PC-9 (cell line): ENCODE data around the gene MYO1A. TPM values are rescaled to one million over a fixed set of nuclear protein-coding genes. Genes with fewer than 3 reads are reported as not detected.
"Not testable (repeated sequence)": the region's sequence is repeated elsewhere in the genome, so short reads cannot be mapped to it uniquely, and the experiment has no call there.

ENCODE experiments used
- BruUV-seq: library from RNA; stranded (reverse); fragments of 400-500 nt; replicated peaks from 2 replicates; lab custom pipeline; 2021; lab: Mats Ljungman, UMichigan
- CTCF ChIA-PET: fragments of 300-600 bp; sonication (Branson Sonifier 250); formaldehyde crosslinking; loops from one replicate; lab custom pipeline; 2022; ENCODE audit warnings: antibody characterized with exemption; lab: Charles Lee
- POLR2A ChIA-PET: fragments of 300-600 bp; sonication (Branson Sonifier 250); formaldehyde crosslinking; loops from one replicate; lab custom pipeline; 2022; ENCODE audit warnings: antibody characterized with exemption; ENCODE audit not compliant: unreplicated experiment; lab: Charles Lee
- DNase-seq, 2 experiments: peaks; one replicate each; pipeline versions ENCODE4 v3.0.0 to v3.0.0-alpha.2; 2015 to 2022; ENCODE audit warnings: mixed read lengths in 1 of 2
- H2AFZ ChIP-seq: fragments of 200-600 bp; sonication (generic); 2 replicates; pipeline ENCODE4 v1.8.1; 2017; ENCODE audit warnings: antibody characterized with exemption
- H3F3A ChIP-seq: fragments of 200-600 bp; sonication (generic); 2 replicates; pipeline ENCODE4 v1.8.1; 2017; ENCODE audit warnings: antibody characterized with exemption, mild to moderate bottlenecking, low read depth; ENCODE audit not compliant: insufficient read depth
- H3K27ac ChIP-seq: fragments of 200-600 bp; sonication (generic); 2 replicates; pipeline ENCODE4 v1.6.1; 2016; ENCODE audit warnings: mixed run types
- H3K27me3 ChIP-seq: fragments of 200-600 bp; sonication (generic); 2 replicates; pipeline ENCODE4 v1.6.1; 2016; ENCODE audit warnings: low read depth, mixed run types; ENCODE audit not compliant: insufficient read depth
- H3K36me3 ChIP-seq: fragments of 200-600 bp; sonication (generic); 2 replicates; pipeline ENCODE4 v1.6.1; 2016; ENCODE audit warnings: low read depth, mixed run types
- H3K4me1 ChIP-seq: fragments of 200-600 bp; sonication (generic); replicated peaks from 2 replicates; pipeline ENCODE4 v1.6.1; 2016; ENCODE audit warnings: mixed run types; ENCODE audit not compliant: insufficient read depth
- H3K4me2 ChIP-seq: fragments of 200-600 bp; sonication (generic); 2 replicates; pipeline ENCODE4 v1.6.1; 2017; ENCODE audit warnings: mixed run types
- H3K4me3 ChIP-seq: fragments of 200-600 bp; sonication (generic); 2 replicates; pipeline ENCODE4 v1.6.1; 2016; ENCODE audit warnings: mixed run types
- H3K79me2 ChIP-seq: fragments of 200-600 bp; sonication (generic); 2 replicates; pipeline ENCODE4 v1.6.1; 2017; ENCODE audit warnings: low read depth, mixed run types
- H3K9me2 ChIP-seq: fragments of 200-600 bp; sonication (generic); 2 replicates; pipeline ENCODE4 v1.8.1; 2017; ENCODE audit warnings: mild to moderate bottlenecking; ENCODE audit not compliant: insufficient read depth
- H3K9me3 ChIP-seq: fragments of 200-600 bp; sonication (generic); 2 replicates; pipeline ENCODE4 v1.8.1; 2016; ENCODE audit warnings: low read depth; ENCODE audit not compliant: insufficient read depth
- H4K20me1 ChIP-seq: fragments of 200-600 bp; sonication (generic); 2 replicates; pipeline ENCODE4 v1.8.1; 2017; ENCODE audit not compliant: insufficient read depth
- CTCF ChIP-seq: fragments of 200-600 bp; sonication (generic); conservative IDR thresholded peaks from 2 replicates; pipeline ENCODE4 v1.6.1; 2017; ENCODE audit warnings: mixed run types, antibody characterized with exemption, mild to moderate bottlenecking, moderate library complexity
- EZH2 ChIP-seq: fragments of 200-600 bp; sonication (generic); IDR thresholded peaks from 2 replicates; pipeline ENCODE4 v1.8.0; 2017; ENCODE audit warnings: antibody characterized with exemption, low read depth
- intact Hi-C: fragments of 100-400 bp; cut with micrococcal nuclease; formaldehyde crosslinking; loops from one replicate; pipeline ENCODE4 v1.10.0; 2022; ENCODE audit not compliant: unreplicated experiment
- total RNA-seq: library from RNA; stranded (reverse); gene quantifications from 2 replicates; pipeline ENCODE4 v1.2.3, GENCODE V29; 2021

The MYO1A gene
- total RNA-seq, 1 experiment from 2014 or later: not detected

DNA sequence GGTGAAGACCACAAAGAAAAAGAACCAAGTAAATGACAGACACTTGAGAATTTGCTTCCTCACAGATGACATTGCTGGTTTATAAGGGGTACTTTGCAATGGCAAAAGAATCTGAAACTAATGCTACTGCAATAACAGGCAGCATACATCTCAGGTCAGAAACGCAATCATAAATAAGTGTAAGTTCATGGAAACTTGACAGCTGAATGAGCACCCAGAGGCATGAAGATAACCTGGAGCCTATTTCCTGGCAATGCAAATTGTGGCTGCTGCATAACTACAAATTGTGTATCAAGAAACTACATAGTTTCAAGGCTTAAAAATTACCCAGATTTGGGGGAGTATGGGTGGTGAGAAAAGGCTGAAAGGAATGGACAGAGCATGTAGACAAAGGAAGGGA lies 8.5 kb upstream of the MYO1A start:
- no peaks in the 10 kb centered on the region for H3K9me2 ChIP-seq
- H3K4me2 ChIP-seq: no peak overlapping the region
- ChIA-PET POLR2A (no interaction called here), CTCF (no interaction called here)
- H3K4me1 ChIP-seq: no peaks in the 10 kb centered on the region
- BruUV-seq: no TSS peak
- no peak for DNase-seq
- H3K27ac ChIP-seq: no peak overlapping the region
- TF ChIP-seq EZH2 (no peak), CTCF (no peak)
- no peaks in the 10 kb centered on the region for H3K9me3 ChIP-seq
- no peak overlapping the region for H3K4me3 ChIP-seq
- intact Hi-C loops: no loop called here
- no peaks in the 10 kb centered on the region for H3F3A ChIP-seq
- no peaks in the 10 kb centered on the region for H3K79me2 ChIP-seq
- H3K36me3 ChIP-seq: peaks cover 6% of the 10 kb centered on the region; the same call in 1 of the 2 replicates
- no peaks in the 10 kb centered on the region for H3K27me3 ChIP-seq
- H2AFZ ChIP-seq: no peak overlapping the region
- H4K20me1 ChIP-seq: no peaks in the 10 kb centered on the region; the same call in 1 of the 2 replicates

- Histone ChIP-seq H3K79me2 (no peaks in the 10 kb centered on the region), H4K20me1 (no peaks in the 10 kb centered on the region), H3K36me3 (peaks cover 6% of the 10 kb centered on the region; the same call in 1 of the 2 replicates), H3K9me3 (no peaks in the 10 kb centered on the region), H3K4me3 (no peak overlapping the region), H3K4me2 (no peak overlapping the region), H3K9me2 (no peaks in the 10 kb centered on the region), H2AFZ (no peak overlapping the region), H3K27me3 (no peaks in the 10 kb centered on the region), H3K27ac (no peak overlapping the region), H3K4me1 (no peaks in the 10 kb centered on the region), H3F3A (no peaks in the 10 kb centered on the region)
- intact Hi-C loops: no loop called here
- TF ChIP-seq CTCF (no peak), EZH2 (no peak)
- ChIA-PET CTCF (interaction anchor here (0.5 to 0.7 kb wide), 3 partner anchors 12 to 238 kb away, joined by 3 read pairs; no protein-coding TSS in a partner anchor), POLR2A (no interaction called here)
- DNase-seq: no peak
- no TSS peak for BruUV-seq
Measured at GRCh38 chr12:57057067-57057751, 7.3 kb upstream of the MYO1A start.

- POLR2A ChIA-PET: no interaction called here
- CTCF ChIA-PET: no interaction called here
Measured at GRCh38 chr12:57055824-57056223, 5.9 kb upstream of the MYO1A start.

GRCh38 chr12:57053901-57054300 lies 4.0 kb upstream of the MYO1A start:
- H4K20me1 ChIP-seq, H3K9me3 ChIP-seq, POLR2A ChIA-PET, H3K4me2 ChIP-seq, H3K4me3 ChIP-seq, H3K79me2 ChIP-seq, intact Hi-C loops, H3K9me2 ChIP-seq, H2AFZ ChIP-seq, H3K36me3 ChIP-seq, CTCF ChIA-PET, BruUV-seq, H3K27ac ChIP-seq, H3F3A ChIP-seq, H3K4me1 ChIP-seq, DNase-seq: not testable (repeated sequence)
- H3K27me3 ChIP-seq: peaks cover 11% of the 10 kb centered on the region; the same call in 1 of the 2 replicates

More at GRCh38 chr12:57055824-57056223, 5.9 kb upstream of the MYO1A start:
- TF ChIP-seq CTCF: no peak
- TF ChIP-seq EZH2: no peak
- Histone ChIP-seq H3K9me3 (no peaks in the 10 kb centered on the region), H3K79me2 (no peaks in the 10 kb centered on the region), H3K4me1 (no peaks in the 10 kb centered on the region), H3K4me3 (no peak overlapping the region), H4K20me1 (no peaks in the 10 kb centered on the region), H3K9me2 (no peaks in the 10 kb centered on the region), H3F3A (no peaks in the 10 kb centered on the region), H3K36me3 (peaks cover 6% of the 10 kb centered on the region; the same call in 1 of the 2 replicates), H3K27me3 (peaks cover 7% of the 10 kb centered on the region; the same call in 1 of the 2 replicates), H3K4me2 (no peak overlapping the region), H3K27ac (no peak overlapping the region), H2AFZ (no peak overlapping the region)
- DNase-seq: no peak
- no TSS peak for BruUV-seq
- intact Hi-C loops: no loop called here

DNA sequence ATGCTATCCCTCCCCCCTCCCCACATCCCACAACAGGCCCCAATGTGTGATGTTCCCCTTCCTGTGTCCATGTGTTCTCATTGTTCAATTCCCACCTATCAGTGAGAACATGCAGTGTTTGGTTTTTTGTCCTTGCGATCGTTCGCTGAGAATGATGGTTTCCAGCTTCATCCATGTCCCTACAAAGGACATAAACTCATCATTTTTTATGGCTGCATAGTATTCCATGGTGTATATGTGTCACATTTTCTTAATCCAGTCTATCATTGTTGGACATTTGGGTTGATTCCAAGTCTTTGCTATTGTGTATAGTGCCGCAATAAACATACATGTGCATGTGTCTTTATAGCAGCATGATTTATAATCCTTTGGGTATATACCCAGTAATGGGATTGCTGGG lies 3.2 kb upstream of the MYO1A start:
- H3K4me3 ChIP-seq, H3K9me2 ChIP-seq, H3K9me3 ChIP-seq, H2AFZ ChIP-seq, H3K27ac ChIP-seq, H3F3A ChIP-seq, H3K36me3 ChIP-seq, BruUV-seq, H3K4me1 ChIP-seq, CTCF ChIA-PET, H3K79me2 ChIP-seq, H4K20me1 ChIP-seq, intact Hi-C loops, H3K4me2 ChIP-seq, POLR2A ChIA-PET, DNase-seq: not testable (repeated sequence)
- peaks cover 11% of the 10 kb centered on the region; the same call in 1 of the 2 replicates for H3K27me3 ChIP-seq
